Activated naive CD8-positive, alpha-beta T cell treated with anti-CD3 and anti-CD28 coated beads for 36 hours (primary cell): ENCODE data around the gene LGI2. TPM values are rescaled to one million over a fixed set of nuclear protein-coding genes. Genes with fewer than 3 reads are reported as not detected.

Source experiments
- DNase-seq: peaks from one replicate; pipeline ENCODE4 v3.0.0; 2021
- H3K27ac Mint-ChIP-seq: one replicate; pipeline ENCODE4 v1.8.0; 2022; ENCODE audit warnings: mild to moderate bottlenecking, moderate library complexity, mixed read lengths
- H3K27me3 Mint-ChIP-seq: one replicate; pipeline ENCODE4 v1.8.0; 2022; ENCODE audit warnings: mild to moderate bottlenecking, mixed read lengths
- H3K36me3 Mint-ChIP-seq: one replicate; pipeline ENCODE4 v1.8.0; 2021; ENCODE audit warnings: mild to moderate bottlenecking, mixed read lengths
- H3K4me1 Mint-ChIP-seq: one replicate; pipeline ENCODE4 v1.8.0; 2021; ENCODE audit warnings: mixed read lengths
- H3K4me3 Mint-ChIP-seq: one replicate; pipeline ENCODE4 v1.8.0; 2022; ENCODE audit warnings: mild to moderate bottlenecking, moderate library complexity, mixed read lengths
- H3K9me3 Mint-ChIP-seq: one replicate; pipeline ENCODE4 v1.8.0; 2022; ENCODE audit warnings: mixed read lengths
- total RNA-seq, 2 experiments: library from RNA; stranded (reverse); gene quantifications; one replicate each; pipeline ENCODE4 v1.2.3, GENCODE V29; 2021

Gene LGI2
- total RNA-seq, 2 experiments from 2014 or later, result not detected

DNA sequence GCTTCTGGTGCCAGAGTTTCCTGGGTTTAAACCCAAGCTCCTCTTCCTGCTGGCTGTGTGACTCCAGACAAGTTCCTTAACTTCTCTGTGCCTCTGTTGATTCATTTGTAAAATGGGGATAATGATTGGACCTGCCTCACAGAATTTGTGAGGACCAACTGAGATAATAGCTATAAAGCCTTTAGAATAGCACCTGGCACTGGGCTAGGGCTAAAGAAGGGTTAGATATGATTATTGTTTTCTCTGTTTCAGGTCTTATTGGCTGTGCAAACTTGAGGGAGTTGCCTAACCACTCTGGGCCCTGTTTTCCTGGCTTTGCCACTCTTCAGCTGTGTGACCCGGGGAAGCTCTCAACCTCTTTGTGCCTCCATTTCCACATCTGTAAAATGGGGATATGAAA lies 37.8 kb downstream of the LGI2 start:
- Mint-ChIP-seq H3K9me3 (no peaks in the 10 kb centered on the region), H3K27ac (no peak overlapping the region), H3K4me3 (no peak overlapping the region), H3K4me1 (no peaks in the 10 kb centered on the region), H3K36me3 (no peaks in the 10 kb centered on the region), H3K27me3 (no peaks in the 10 kb centered on the region)
- no peak for DNase-seq

DNA sequence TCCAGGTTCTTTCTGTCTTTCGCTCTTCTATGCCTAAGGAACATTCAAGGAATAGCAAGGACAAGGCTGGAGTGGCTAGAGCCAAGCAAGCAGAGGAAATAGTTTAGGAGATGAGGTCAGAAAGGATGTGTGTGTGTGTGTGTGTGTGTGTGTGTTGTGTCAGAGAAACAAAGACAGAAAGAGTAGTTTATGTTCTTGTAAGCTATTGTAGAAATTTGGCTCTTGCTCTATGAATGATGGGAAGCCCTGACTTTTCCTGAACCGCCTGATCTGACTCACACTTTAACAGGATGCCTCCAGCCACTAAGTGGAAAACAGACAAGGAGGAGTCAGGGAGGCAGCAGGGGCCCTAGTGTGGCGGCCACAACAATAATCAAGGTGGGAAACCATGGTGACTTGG lies 39.7 kb downstream of the LGI2 start:
- no peak for DNase-seq
- no peak overlapping the region for H3K4me3 Mint-ChIP-seq
- no peaks in the 10 kb centered on the region for H3K36me3 Mint-ChIP-seq
- H3K27me3 Mint-ChIP-seq, result no peaks in the 10 kb centered on the region
- peaks cover 2% of the 10 kb centered on the region for H3K9me3 Mint-ChIP-seq
- H3K4me1 Mint-ChIP-seq, result no peaks in the 10 kb centered on the region
- H3K27ac Mint-ChIP-seq, result no peak overlapping the region

DNA sequence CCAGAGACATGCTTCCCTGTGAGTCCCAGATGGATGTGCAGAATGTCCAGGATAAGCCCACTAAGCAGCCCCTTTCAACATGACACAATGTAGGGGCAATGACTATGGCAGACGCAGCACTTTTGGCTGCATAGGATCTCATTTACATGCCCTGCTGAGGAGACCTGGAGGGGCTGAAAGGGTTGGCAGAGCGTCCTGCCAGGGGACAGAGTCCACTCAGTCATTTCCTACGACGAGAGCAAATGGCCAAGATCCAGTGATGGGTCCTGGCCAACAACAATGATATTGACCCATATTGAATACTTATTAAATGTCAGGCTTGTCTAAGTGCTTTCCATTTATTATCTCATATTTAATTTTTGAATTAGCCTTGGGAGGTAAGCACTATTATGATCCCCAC lies 41.4 kb downstream of the LGI2 start:
- no peaks in the 10 kb centered on the region for H3K27me3 Mint-ChIP-seq
- peaks cover 2% of the 10 kb centered on the region for H3K9me3 Mint-ChIP-seq
- H3K4me3 Mint-ChIP-seq, result no peak overlapping the region
- H3K27ac Mint-ChIP-seq, result no peak overlapping the region
- no peaks in the 10 kb centered on the region for H3K4me1 Mint-ChIP-seq
- DNase-seq, result no peak
- H3K36me3 Mint-ChIP-seq, result no peaks in the 10 kb centered on the region

DNA sequence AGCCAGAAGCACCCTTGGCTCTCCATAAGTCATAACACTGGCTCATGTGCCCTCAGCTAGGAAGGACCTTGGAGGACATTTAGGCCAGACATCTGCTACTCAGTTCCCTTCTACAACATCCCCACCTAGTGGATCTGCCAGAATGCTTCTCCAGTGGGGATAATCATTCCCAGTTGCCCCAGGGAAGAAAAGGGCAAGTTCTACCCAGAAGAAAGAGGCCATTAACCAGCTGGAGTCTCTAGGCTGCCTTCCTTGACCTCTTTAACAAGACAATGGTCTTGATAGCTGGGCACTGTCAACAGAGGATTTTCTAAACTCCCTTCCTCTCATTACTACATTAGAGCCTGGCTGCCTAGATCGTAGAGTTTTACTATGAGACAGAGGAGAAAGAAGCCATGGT lies 42.0 kb downstream of the LGI2 start:
- H3K4me1 Mint-ChIP-seq, result no peaks in the 10 kb centered on the region
- H3K36me3 Mint-ChIP-seq, result no peaks in the 10 kb centered on the region
- peaks cover 2% of the 10 kb centered on the region for H3K9me3 Mint-ChIP-seq
- no peak overlapping the region for H3K4me3 Mint-ChIP-seq
- H3K27ac Mint-ChIP-seq, result no peak overlapping the region
- no peaks in the 10 kb centered on the region for H3K27me3 Mint-ChIP-seq
- no peak for DNase-seq

DNA sequence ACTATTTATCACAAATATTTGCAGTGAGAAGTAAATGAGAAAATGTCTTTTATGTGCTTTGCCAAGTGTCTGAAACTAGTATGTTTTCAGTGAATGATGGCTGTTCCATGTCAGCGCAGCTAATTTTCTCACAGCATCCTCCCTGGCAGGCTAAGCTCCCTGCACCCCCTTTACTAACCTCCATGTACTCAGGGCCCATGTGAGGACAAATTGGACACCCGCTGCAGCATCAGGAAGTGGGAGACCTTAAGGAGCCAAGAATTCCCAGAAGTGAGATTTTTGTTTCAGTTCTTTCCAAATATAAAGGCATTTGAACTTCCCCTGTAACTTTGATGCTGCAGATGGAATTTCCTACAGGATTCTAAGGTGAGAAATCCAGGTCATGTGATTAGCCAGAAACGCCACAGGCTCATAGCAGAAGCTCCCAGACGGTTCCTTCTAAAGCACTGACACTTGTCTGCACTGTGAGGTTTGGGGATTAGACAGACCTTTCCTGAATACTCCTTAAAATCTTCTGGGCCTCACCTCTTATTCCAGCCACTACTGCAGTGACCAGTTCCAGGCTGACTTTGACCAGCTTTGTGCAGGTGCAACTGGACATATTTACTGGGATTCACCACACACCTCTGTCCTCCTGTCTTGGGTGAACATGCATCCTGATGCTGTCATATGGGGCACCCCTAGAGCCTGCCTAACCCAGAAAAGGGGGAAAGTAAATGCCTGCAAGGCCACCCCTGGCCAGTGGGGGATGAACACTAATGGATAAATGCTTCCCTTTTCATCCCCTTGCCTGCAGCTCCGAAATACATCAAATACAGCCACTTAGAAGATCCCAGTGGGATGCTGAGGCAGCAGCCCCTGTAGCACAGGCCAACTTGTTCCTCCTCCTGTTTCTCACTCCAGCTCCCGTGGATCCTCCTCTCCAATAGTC lies 45.9 kb downstream of the LGI2 start:
- Mint-ChIP-seq H3K9me3 (peaks cover 2% of the 10 kb centered on the region), H3K27me3 (peaks cover 5% of the 10 kb centered on the region), H3K36me3 (no peaks in the 10 kb centered on the region), H3K4me3 (no peak overlapping the region), H3K27ac (no peak overlapping the region), H3K4me1 (no peaks in the 10 kb centered on the region)
- DNase-seq, result no peak

DNA sequence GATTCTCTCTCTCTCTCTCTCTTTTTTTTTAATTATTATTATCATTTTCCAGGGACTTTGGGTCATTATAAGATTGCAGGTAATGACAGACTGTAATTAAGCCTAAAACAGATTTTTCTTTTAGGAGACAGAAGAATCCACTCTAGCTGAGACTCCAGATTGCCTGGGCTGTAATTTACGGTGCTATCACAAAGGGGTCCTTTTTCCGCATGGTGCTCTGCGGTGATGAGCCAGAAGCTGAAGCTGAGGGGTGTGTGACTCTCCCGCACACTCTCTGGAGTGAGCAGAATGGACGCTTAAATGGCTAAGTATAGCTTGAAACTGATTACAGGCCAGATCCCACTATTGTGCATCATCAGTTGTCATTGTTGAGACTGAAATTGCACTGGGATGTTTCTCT lies 50.0 kb downstream of the LGI2 start:
- Mint-ChIP-seq H3K4me1 (peaks cover 5% of the 10 kb centered on the region), H3K27ac (no peak overlapping the region), H3K4me3 (no peak overlapping the region), H3K36me3 (no peaks in the 10 kb centered on the region), H3K27me3 (peaks cover 39% of the 10 kb centered on the region), H3K9me3 (no peaks in the 10 kb centered on the region)
- DNase-seq, result no peak

DNA sequence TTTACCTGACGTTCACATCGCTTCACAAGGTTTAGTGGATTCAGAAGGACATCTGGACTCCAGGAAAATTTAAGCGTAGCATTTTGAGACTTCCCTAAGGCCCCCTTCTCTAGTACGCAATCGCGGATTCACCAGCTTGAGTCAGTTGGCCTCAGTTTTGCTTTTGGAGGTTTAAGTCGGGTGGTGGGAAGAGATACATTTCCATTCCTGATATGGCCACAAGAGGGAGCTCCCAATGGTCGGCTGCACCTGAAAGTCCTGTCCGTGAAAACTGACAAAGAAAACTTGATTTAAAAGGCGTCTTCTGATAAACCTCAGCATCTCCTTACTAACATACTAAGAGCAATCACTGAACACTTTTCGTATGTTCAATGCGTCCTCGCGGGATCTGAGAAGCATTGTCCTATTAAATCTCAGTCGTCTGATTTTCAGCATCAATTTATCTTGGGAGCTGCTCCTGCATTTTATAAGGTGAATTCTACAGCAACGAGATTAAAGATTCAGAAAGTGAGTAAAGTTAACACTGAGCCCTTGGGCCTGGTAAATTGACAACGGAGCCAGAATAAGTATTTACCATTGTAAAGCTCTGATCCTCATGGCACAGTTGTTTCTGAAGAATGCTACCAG lies 50.6 kb downstream of the LGI2 start:
- no peaks in the 10 kb centered on the region for H3K36me3 Mint-ChIP-seq
- no peaks in the 10 kb centered on the region for H3K9me3 Mint-ChIP-seq
- H3K27ac Mint-ChIP-seq, result no peak overlapping the region
- peaks cover 5% of the 10 kb centered on the region for H3K4me1 Mint-ChIP-seq
- H3K27me3 Mint-ChIP-seq, result peaks cover 44% of the 10 kb centered on the region
- DNase-seq, result peak; percentile 35
- no peak overlapping the region for H3K4me3 Mint-ChIP-seq

DNA sequence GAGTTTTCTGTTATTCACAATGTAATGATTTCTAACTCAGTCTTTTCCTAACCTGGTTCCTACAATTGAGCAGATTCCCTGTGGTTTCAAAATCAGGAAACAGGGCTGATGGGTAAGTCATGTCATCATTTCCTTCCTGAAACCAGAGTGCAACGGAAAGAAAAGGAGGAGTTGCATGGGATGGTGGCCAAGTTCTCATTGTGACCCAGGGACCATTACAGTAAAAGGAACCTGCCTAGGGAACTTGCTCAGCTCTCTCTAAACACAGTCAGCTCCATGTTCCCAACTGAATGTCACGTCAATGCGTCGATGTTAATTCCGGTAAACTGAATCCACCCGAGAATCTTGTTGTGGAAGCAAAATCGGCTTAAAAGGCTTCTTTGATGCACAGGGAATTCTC lies 51.2 kb downstream of the LGI2 start:
- H3K4me1 Mint-ChIP-seq, result peaks cover 5% of the 10 kb centered on the region
- no peak for DNase-seq
- H3K9me3 Mint-ChIP-seq, result no peaks in the 10 kb centered on the region
- no peak overlapping the region for H3K27ac Mint-ChIP-seq
- H3K4me3 Mint-ChIP-seq, result no peak overlapping the region
- no peaks in the 10 kb centered on the region for H3K36me3 Mint-ChIP-seq
- H3K27me3 Mint-ChIP-seq, result peaks cover 49% of the 10 kb centered on the region

DNA sequence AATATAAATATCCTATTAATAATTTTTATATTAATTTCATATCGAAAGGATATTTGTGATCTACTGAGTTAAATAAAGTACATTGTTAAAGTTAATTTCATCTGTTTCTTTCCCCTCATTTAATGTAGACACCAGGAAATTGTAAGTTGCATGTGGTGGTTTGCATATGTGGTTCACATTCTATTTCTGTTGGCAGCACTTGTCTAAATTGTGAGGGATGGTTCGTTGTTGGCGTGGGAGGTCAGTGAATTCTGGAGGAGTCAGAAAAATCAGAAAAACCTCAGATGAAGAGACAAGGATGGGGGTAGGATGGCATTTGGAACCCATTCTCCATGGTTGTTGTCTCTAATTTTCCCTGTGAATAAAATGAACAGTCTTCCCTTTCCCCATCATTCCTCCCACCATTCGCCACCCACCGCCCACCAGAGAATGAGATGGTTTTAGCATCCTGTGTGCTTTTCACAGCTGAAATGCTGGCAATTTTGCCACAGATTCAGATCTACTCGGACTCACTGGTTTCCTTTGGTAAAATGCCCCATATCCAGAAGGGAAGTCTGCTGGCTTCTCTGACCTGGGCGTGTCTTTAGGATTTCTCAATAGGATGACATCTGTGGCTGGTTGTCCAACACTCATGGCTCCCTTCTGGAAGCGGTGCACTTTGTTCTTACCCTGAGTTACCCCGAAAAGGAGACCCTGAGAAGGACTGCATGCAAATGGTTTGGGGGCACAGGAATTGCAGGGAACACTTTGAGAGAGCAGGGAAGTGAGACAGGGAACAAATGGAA lies 52.3 kb downstream of the LGI2 start:
- Mint-ChIP-seq H3K9me3 (no peaks in the 10 kb centered on the region), H3K36me3 (no peaks in the 10 kb centered on the region), H3K27ac (no peak overlapping the region), H3K4me3 (no peak overlapping the region), H3K27me3 (peaks cover 52% of the 10 kb centered on the region), H3K4me1 (peaks cover 5% of the 10 kb centered on the region)
- DNase-seq, result no peak

DNA sequence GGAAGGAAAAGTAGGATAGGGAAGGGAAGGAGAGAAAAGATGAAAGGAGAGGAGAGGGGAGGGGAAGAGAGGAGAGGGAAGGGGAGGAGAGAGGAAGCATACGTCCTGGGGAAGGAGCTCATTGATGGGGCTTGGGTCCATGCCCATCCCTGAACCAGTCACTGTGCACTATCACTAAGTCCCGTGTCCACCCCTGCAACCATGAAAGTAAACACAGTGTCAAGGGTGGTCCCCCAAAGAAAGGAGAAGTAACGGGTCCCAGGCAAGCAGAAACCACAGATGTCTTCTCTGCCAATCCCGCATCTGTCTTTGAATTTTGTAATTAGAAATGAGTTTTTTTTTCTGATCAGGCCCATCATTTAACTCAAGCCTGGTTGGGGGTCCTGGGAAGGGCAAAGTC lies 55.2 kb downstream of the LGI2 start:
- DNase-seq, result no peak
- Mint-ChIP-seq H3K9me3 (no peaks in the 10 kb centered on the region), H3K36me3 (no peaks in the 10 kb centered on the region), H3K27me3 (peaks cover 52% of the 10 kb centered on the region), H3K4me1 (peaks cover 5% of the 10 kb centered on the region), H3K4me3 (no peak overlapping the region), H3K27ac (no peak overlapping the region)

DNA sequence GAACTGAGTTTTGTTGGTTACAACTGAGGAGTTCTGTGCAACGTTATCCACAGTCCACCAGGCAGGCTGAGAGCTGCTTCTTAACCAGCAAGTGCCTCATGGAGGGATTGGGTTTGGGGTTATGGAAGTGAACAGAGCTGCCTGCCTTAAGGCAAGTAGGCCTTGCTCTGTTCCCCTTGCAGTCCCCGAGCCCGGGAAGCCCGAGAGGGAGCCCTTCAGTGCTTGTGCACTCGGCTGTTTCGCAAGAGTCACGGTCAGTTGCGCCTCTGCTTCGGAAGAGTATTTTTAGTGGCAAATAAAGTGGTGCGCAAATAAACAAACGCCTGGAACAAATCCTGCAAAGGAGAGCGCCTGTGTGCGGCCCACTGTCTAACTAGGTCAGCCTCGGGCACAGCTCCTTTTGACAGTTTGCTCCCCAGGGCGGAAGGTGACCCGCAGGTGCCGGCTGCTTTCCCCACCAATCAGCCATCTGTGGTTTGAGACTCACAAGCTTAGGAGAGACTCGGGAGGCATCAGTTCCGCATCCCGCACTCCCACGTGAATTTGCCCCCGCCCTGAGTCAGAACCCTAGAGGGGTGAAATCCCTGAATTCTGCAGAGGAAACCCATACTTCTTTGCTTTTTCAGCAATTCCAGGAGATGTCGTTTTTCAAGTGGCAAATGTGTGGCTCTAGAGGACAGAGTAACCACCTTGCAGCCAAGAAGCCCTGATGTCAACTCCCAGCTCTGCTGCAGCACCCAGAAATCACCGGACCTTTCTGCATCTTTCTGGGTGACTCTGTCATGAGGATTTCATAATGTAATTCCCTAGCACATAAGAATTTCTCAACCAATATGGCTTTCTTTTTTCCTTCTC lies 56.8 kb downstream of the LGI2 start:
- no peaks in the 10 kb centered on the region for H3K9me3 Mint-ChIP-seq
- H3K36me3 Mint-ChIP-seq, result no peaks in the 10 kb centered on the region
- no peak overlapping the region for H3K27ac Mint-ChIP-seq
- no peak overlapping the region for H3K4me3 Mint-ChIP-seq
- peaks cover 41% of the 10 kb centered on the region for H3K27me3 Mint-ChIP-seq
- DNase-seq, result no peak
- no peaks in the 10 kb centered on the region for H3K4me1 Mint-ChIP-seq

DNA sequence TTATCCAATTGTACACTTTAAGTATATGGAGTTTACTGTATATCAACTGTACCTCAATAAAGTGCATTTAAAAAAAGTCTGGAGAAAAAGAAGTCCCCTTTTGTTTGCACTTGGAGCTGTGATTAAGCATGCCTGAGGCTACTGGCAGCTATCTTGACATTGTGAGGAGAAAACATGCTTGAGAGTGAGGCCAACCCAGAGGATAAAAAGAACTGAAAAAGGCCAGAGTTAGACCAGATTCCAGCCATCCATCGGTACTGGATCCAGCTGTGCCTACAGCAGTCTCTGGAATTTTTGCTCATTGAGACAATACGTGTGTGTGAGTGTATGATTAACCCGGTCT lies 57.4 kb downstream of the LGI2 start:
- Mint-ChIP-seq H3K36me3 (no peaks in the 10 kb centered on the region), H3K4me1 (no peaks in the 10 kb centered on the region), H3K4me3 (no peak overlapping the region), H3K27me3 (peaks cover 35% of the 10 kb centered on the region), H3K9me3 (no peaks in the 10 kb centered on the region), H3K27ac (no peak overlapping the region)
- DNase-seq, result no peak

DNA sequence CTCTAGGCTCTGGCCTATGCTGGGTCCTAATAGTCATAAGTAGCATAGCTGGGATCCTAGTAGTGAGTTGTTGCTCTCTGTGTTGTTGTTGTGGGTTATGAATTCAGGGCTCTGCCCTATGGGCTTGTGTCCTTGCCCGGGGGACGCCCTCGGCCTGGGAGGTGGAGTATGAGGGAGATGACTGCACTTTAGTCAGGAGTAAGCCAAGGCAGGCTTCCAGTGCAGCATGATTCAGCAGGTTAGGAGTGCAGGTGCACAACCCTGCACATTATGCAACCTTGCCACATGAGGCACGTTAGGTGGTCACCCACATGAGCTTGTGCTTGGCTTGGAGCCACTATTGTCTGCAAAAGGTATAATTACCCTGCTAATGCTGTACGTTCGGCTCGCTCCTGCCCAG lies 59.6 kb downstream of the LGI2 start:
- H3K36me3 Mint-ChIP-seq, result no peaks in the 10 kb centered on the region
- H3K9me3 Mint-ChIP-seq, result no peaks in the 10 kb centered on the region
- H3K4me3 Mint-ChIP-seq, result no peak overlapping the region
- no peak for DNase-seq
- H3K27me3 Mint-ChIP-seq, result peaks cover 18% of the 10 kb centered on the region
- no peaks in the 10 kb centered on the region for H3K4me1 Mint-ChIP-seq
- no peak overlapping the region for H3K27ac Mint-ChIP-seq

DNA sequence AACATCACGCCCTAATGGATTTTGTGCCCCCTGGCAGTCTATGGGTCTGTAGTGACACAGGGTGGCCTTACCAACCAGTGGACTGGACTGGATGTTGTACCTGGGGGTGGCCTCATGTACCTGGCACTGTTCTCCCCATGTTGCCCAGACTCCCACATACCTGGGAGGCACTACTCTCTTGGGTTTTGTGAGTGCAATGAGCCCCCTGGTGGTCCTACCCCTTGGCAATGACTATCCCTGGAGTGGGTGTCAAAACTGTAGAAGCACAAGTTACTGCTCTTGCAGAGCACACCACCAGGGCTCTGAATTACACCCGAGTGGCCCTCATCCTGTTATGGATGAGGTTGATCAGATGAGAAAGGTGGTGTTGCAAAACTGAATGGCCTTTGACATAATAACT lies 60.1 kb downstream of the LGI2 start:
- no peak overlapping the region for H3K27ac Mint-ChIP-seq
- no peak for DNase-seq
- H3K9me3 Mint-ChIP-seq, result peaks cover 2% of the 10 kb centered on the region
- no peak overlapping the region for H3K4me3 Mint-ChIP-seq
- H3K4me1 Mint-ChIP-seq, result no peaks in the 10 kb centered on the region
- H3K36me3 Mint-ChIP-seq, result no peaks in the 10 kb centered on the region
- H3K27me3 Mint-ChIP-seq, result peaks cover 12% of the 10 kb centered on the region

DNA sequence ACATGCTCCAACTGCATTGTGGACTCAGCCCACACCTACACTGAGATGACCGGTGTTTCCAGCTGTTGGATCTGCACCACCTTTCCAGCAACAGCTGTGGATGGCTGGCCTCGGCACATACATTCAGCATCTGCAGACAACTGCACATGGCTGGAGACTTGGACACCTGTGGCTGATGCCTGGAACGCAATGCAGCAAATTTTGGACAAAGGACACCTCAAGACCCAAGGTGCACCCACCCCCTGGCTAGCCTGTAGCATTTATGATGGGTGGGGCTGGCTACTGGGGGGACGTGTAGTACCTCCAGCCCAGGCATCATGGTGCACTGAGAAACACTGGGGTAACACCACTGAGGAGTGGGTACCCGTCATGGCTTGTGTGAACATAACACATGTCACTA lies 60.6 kb downstream of the LGI2 start:
- Mint-ChIP-seq H3K27ac (no peak overlapping the region), H3K4me1 (no peaks in the 10 kb centered on the region), H3K36me3 (no peaks in the 10 kb centered on the region), H3K27me3 (peaks cover 8% of the 10 kb centered on the region), H3K4me3 (no peak overlapping the region), H3K9me3 (peaks cover 3% of the 10 kb centered on the region)
- DNase-seq, result no peak
